ENCODE results near the gene PRMT3. TPM values are rescaled to one million over a fixed set of nuclear protein-coding genes. Genes with fewer than 3 reads are reported as not detected.

The PRMT3 gene
- total RNA-seq, 1 donor from 2014 or later = 39.6 TPM

DNA sequence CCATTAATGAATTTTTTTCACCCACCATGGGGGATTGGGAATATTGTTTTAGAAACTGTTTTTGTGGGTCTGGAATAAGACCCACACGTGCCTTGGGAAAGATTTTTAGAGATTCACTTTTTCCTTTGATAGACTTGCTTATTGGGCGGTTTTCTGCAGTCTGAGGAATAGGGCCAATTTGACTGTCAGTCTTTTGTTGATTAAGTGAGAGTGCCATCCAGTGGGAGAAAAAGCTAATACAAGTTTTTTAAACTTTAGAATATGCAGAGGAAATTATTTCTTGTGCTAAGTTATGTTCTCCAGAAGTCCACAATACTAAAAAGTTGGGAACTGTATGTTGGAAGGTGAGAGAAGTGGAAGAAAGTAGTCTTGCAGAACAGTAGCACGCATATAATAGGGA lies 56.1 kb downstream of the PRMT3 start:
- Histone ChIP-seq H3F3A (ENCODE audit: low read depth) (peaks cover 20% of the 10 kb centered on the region), H3K4me2 (no peak overlapping the region), H3K9me3 (ENCODE audit: low read depth) (no peaks in the 10 kb centered on the region), H3K36me3 (no peaks in the 10 kb centered on the region), H3K9ac (no peak overlapping the region), H3K4me3 (no peak overlapping the region), H3K4me1 (no peaks in the 10 kb centered on the region), H3K79me2 (ENCODE audit: low read depth) (no peaks in the 10 kb centered on the region), H4K20me1 (ENCODE audit: low read depth) (peaks cover 4% of the 10 kb centered on the region), H3K27ac (no peak overlapping the region), H3K27me3 (no peaks in the 10 kb centered on the region), H2AFZ (replicated peaks) (no peak overlapping the region)
- no peaks in the 10 kb centered on the region for H3K4me1 Mint-ChIP-seq
- TF ChIP-seq EZH2 (IDR thresholded peaks at IDR 0.05) (no peak), EZH2phosphoT487 (IDR thresholded peaks at IDR 0.05) (no peak)
- TF ChIP-seq, protein P1, sequence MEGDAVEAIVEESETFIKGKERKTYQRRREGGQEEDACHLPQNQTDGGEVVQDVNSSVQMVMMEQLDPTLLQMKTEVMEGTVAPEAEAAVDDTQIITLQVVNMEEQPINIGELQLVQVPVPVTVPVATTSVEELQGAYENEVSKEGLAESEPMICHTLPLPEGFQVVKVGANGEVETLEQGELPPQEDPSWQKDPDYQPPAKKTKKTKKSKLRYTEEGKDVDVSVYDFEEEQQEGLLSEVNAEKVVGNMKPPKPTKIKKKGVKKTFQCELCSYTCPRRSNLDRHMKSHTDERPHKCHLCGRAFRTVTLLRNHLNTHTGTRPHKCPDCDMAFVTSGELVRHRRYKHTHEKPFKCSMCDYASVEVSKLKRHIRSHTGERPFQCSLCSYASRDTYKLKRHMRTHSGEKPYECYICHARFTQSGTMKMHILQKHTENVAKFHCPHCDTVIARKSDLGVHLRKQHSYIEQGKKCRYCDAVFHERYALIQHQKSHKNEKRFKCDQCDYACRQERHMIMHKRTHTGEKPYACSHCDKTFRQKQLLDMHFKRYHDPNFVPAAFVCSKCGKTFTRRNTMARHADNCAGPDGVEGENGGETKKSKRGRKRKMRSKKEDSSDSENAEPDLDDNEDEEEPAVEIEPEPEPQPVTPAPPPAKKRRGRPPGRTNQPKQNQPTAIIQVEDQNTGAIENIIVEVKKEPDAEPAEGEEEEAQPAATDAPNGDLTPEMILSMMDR (IDR thresholded peaks at IDR 0.05) = peak; percentile 59
- H3K9me3 Mint-ChIP-seq = no peaks in the 10 kb centered on the region
- H3K4me3 Mint-ChIP-seq = no peak overlapping the region
- DNase-seq (ENCODE audit: low spot score) = peak; percentile 25
- no peak overlapping the region for H3K27ac Mint-ChIP-seq
- peaks cover 2% of the 10 kb centered on the region for H3K36me3 Mint-ChIP-seq
- H3K27me3 Mint-ChIP-seq (ENCODE audit: insufficient read depth, low read depth) = no peaks in the 10 kb centered on the region

DNA sequence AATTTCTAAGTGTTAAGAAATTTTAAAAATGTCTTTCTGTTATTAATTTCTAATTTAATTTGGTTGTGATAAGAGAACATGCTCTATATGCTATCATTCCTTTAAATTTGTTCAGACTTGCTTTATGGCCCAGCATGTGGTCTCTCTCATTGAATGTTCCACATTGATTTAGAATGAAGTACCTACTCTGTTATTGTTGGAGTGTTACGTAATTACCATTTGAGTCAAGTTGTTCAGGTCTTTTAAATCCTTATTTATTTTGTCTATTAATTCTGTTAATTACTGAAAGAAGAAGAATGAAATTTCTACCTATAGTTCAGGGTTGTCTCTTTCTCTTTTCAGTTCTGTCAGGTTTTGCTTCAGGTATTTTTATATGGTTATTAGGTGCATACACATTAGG lies 57.0 kb downstream of the PRMT3 start:
- Histone ChIP-seq H3K4me1 (no peaks in the 10 kb centered on the region), H3K27ac (no peak overlapping the region), H3K9ac (no peak overlapping the region), H3K79me2 (ENCODE audit: low read depth) (no peaks in the 10 kb centered on the region), H3K9me3 (ENCODE audit: low read depth) (no peaks in the 10 kb centered on the region), H3K36me3 (no peaks in the 10 kb centered on the region), H3K27me3 (no peaks in the 10 kb centered on the region), H4K20me1 (ENCODE audit: low read depth) (peaks cover 6% of the 10 kb centered on the region), H3K4me3 (no peak overlapping the region), H2AFZ (replicated peaks) (no peak overlapping the region), H3K4me2 (no peak overlapping the region), H3F3A (ENCODE audit: low read depth) (peaks cover 20% of the 10 kb centered on the region)
- Mint-ChIP-seq H3K4me1 (no peaks in the 10 kb centered on the region), H3K36me3 (peaks cover 2% of the 10 kb centered on the region), H3K27ac (no peak overlapping the region), H3K4me3 (no peak overlapping the region), H3K27me3 (ENCODE audit: insufficient read depth, low read depth) (no peaks in the 10 kb centered on the region), H3K9me3 (no peaks in the 10 kb centered on the region)
- TF ChIP-seq, protein P1 (IDR thresholded peaks at IDR 0.05) = no peak
- TF ChIP-seq EZH2 (IDR thresholded peaks at IDR 0.05) = no peak
- no peak for TF ChIP-seq EZH2phosphoT487 (IDR thresholded peaks at IDR 0.05)
- DNase-seq (ENCODE audit: low spot score) = no peak

DNA sequence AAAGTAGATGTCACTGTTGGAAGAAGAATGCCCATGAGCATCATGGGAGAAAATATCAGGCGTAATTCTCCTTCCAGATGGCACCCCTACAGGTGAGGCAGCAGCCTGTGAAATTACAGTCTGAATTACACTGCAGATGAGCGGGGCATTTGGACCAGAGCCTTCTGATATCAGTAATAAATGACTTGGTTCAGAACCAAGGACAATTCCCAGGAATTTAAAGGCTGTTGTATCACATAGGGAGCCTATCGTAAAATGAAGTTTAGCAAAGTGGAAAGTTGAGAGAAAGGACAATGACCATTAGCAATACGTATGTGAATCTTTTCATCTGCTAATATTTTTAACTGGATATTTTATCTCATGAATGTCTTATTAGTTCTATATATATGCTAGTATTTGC lies 61.3 kb downstream of the PRMT3 start:
- DNase-seq (ENCODE audit: low spot score) = no peak
- H3K4me1 ChIP-seq = no peaks in the 10 kb centered on the region
- no peak overlapping the region for H3K27ac ChIP-seq
- no peak overlapping the region for H3K9ac ChIP-seq
- H3K4me3 ChIP-seq = no peak overlapping the region
- H3K79me2 ChIP-seq (ENCODE audit: low read depth) = no peaks in the 10 kb centered on the region
- H3K9me3 ChIP-seq (ENCODE audit: low read depth) = no peaks in the 10 kb centered on the region
- no peak overlapping the region for H3K27ac Mint-ChIP-seq
- H3K36me3 Mint-ChIP-seq = no peaks in the 10 kb centered on the region
- H2AFZ ChIP-seq (replicated peaks) = no peak overlapping the region
- no peaks in the 10 kb centered on the region for H3K27me3 Mint-ChIP-seq (ENCODE audit: insufficient read depth, low read depth)
- no peaks in the 10 kb centered on the region for H3K27me3 ChIP-seq
- TF ChIP-seq EZH2 (IDR thresholded peaks at IDR 0.05) (no peak), EZH2phosphoT487 (IDR thresholded peaks at IDR 0.05) (no peak)
- TF ChIP-seq, protein P1 (IDR thresholded peaks at IDR 0.05) = no peak
- no peaks in the 10 kb centered on the region for H3K36me3 ChIP-seq
- H4K20me1 ChIP-seq (ENCODE audit: low read depth) = peaks cover 5% of the 10 kb centered on the region
- H3F3A ChIP-seq (ENCODE audit: low read depth) = peaks cover 6% of the 10 kb centered on the region
- no peaks in the 10 kb centered on the region for H3K4me1 Mint-ChIP-seq
- no peak overlapping the region for H3K4me3 Mint-ChIP-seq
- H3K9me3 Mint-ChIP-seq = no peaks in the 10 kb centered on the region
- no peak overlapping the region for H3K4me2 ChIP-seq
